22Rv1 (cell line): Measurements from ENCODE around the gene FILIP1.
A peak's percentile ranks its signal among the peaks of the same experiment; 100 is the strongest.

Source experiments
- H3K27ac ChIP-seq: fragments of 450-650 bp; 2 replicates; pipeline ENCODE4 v1.5.1; 2017
- ZFX ChIP-seq: fragments of 450-650 bp; IDR thresholded peaks from 2 replicates; pipeline ENCODE4 v1.6.1; 2017; ENCODE audit warnings: antibody characterized with exemption, borderline replicate concordance
- TF ChIP-seq, protein P1 (sequence below): fragments of 450-650 bp; IDR thresholded peaks from 2 replicates; pipeline ENCODE4 v1.5.1; 2017; ENCODE audit warnings: mild to moderate bottlenecking

The FILIP1 gene

GRCh38 chr6:75302280-75302679 lies 191.3 kb downstream of the FILIP1 start:
- no peak overlapping the region for H3K27ac ChIP-seq

DNA sequence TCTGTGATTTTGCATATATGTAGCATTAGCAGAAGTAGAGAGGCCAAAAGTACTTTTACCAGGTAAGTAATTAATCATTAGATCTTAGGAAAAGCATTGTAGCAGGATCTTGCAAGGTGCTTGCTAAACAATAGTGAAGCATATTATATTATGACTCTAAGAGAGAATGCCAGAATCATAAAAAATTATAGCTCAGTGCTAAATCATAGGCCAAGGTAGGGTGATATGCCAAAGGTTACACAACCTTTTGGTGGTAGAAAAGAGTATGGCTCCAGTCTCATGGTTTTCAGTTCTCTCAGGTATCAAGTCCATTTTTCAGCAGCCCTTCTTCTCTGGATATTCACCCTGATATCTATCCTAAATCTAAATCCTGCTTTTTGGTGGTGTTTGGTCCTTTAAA lies 192.1 kb downstream of the FILIP1 start:
- H3K27ac ChIP-seq = no peak overlapping the region
- TF ChIP-seq, protein P1, sequence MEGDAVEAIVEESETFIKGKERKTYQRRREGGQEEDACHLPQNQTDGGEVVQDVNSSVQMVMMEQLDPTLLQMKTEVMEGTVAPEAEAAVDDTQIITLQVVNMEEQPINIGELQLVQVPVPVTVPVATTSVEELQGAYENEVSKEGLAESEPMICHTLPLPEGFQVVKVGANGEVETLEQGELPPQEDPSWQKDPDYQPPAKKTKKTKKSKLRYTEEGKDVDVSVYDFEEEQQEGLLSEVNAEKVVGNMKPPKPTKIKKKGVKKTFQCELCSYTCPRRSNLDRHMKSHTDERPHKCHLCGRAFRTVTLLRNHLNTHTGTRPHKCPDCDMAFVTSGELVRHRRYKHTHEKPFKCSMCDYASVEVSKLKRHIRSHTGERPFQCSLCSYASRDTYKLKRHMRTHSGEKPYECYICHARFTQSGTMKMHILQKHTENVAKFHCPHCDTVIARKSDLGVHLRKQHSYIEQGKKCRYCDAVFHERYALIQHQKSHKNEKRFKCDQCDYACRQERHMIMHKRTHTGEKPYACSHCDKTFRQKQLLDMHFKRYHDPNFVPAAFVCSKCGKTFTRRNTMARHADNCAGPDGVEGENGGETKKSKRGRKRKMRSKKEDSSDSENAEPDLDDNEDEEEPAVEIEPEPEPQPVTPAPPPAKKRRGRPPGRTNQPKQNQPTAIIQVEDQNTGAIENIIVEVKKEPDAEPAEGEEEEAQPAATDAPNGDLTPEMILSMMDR = no peak
- TF ChIP-seq ZFX = no peak

More at GRCh38 chr6:75302280-75302679, 191.3 kb downstream of the FILIP1 start:
- TF ChIP-seq, protein P1 = no peak
- no peak for TF ChIP-seq ZFX

DNA sequence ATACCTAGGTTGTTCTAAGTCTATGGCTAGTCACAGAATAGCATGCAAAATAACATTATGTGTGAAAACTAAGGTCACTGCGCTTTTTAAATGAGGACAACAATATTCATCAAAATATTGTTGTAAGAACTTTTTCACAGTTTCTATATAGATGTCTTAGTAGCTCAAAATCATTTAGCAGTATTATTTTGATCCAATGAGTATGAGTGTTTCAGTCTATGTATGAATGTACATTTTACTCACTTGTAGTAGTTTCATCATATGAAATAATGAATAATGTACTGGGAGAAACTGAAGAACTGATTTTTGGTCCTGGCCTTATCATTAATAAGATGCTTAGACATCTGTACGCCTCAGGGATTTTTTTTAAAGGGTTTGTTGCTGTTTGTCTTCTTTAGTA lies 192.5 kb downstream of the FILIP1 start:
- TF ChIP-seq ZFX = no peak
- TF ChIP-seq, protein P1 = no peak
- H3K27ac ChIP-seq = no peak overlapping the region

DNA sequence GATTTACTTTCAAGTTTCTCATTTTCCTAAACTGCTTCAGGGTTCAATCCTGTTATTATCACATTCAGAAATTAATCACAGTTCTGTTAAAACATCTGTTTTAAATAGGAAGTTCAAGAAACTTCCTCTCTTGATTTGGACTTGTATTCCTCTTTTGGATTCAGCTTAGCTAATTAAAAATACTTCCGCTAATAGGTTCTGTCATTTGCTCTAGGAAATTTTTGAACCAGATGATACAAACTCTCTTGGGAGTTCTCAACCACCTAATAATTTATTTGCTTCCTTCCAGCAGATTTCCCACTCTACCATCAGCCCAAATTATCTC lies 193.1 kb downstream of the FILIP1 start:
- no peak overlapping the region for H3K27ac ChIP-seq
- no peak for TF ChIP-seq ZFX
- TF ChIP-seq, protein P1 = no peak

DNA sequence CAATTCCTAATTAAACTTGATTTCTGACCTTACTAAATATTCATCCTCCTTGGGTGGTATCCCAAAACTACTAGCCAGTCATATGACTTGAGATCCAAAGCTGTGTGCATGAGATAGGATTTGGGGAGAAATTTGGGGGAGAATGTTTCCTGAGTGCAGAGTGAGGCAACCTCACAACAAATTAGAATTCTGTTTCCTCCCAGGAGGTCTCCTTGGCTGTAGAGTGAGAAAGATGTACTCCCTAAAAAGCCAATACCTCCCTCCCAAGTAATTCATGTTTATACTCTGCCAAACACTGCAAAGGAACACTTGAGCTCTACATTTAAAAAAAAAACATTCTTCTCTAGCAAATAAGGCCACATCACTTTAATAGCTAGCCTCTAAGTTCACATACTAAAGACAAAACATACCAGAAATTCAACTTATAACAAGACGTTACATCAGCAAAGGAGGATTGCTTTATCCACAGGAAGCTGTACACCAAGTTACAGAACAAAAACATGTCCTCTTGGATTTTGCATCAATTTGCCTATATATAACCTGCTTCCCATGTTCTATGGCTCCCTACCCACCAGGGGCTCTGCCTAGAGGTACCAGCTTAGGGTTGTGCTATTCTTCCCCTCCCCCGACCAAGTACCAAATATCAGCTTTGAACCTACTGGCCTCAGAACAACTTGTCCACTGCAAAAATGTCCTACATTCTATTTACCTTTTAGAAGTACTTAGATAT lies 193.6 kb downstream of the FILIP1 start:
- H3K27ac ChIP-seq = no peak overlapping the region
- TF ChIP-seq, protein P1 = no peak
- no peak for TF ChIP-seq ZFX

DNA sequence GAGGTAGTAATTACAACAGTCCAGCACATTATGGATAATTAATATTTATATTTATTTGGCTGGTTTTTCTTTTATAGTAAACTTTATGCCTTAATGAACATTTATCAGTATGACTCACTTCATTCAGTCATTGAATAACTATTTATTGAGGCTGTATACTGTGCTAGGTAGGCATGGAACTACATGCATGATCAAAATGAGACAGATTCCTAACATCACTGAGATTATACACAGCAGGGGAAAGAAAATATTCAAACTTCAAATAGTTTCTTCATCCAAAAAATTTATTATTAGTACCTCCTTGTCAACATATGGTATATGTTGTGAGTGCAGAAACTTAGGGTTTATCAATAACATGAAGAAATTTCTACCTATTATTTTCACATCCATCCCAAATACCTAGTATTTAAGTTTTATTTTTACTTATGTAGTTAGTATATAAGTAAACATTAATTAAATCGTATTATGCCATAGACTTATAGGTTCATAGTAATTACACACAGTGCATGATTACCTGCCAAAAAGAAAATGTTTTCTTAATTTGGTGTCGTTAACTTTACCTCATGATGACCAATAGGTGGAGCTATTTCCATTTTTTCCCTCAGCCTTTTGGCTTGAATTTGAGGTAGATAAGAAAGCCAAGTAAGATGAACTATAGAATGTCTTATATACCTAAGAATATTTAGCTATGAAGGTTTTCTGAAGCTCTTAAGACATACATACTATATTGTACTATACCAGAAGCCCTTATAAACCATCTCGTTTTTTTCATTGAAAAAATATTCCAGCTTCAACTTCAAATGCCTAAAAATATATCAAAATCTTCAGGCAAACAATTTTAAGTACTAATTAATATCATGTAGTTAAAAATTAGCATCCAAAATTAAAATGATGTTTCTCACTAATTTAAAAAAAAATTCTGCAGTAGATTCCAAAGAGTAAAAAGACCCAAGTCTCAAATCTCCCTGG lies 196.5 kb downstream of the FILIP1 start:
- TF ChIP-seq ZFX = no peak
- TF ChIP-seq, protein P1 = peak; percentile 84
- H3K27ac ChIP-seq = no peak overlapping the region

DNA sequence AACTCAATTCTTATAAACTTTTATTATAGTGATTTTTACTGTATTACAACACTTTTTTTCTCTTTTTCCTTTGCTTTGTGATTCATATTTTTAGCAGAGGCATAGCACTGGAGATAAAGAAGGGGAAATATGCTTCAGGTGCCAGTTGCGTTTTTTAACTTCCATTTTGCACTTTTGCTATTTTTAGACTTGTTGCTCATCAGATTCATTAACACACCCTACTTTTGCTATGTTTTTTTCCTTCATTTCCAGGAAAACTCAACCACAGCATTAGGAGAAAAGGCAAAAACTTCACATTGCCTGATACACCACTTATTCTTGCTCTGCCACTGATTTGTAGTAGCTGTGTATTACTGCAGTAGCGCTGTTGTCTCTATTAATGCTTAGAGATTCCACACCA lies 201.0 kb downstream of the FILIP1 start:
- TF ChIP-seq, protein P1 = no peak
- no peak for TF ChIP-seq ZFX
- H3K27ac ChIP-seq = no peak overlapping the region
